Measurements from ENCODE around the gene TNRC18. TPM values are rescaled to one million over a fixed set of nuclear protein-coding genes. Genes with fewer than 3 reads are reported as not detected.

The TNRC18 gene
- total and polyA plus RNA-seq, 4 donors, result 33.4 to 117 (median 84.1) TPM

- peaks cover 0 to 20% (median 13%) of the 10 kb centered on the region in 4 donors for H3K36me3 ChIP-seq (ENCODE audit: control insufficient read depth in 4 of 4, insufficient read depth in 4 of 4, low read length in 4 of 4)
- H3K9me3 ChIP-seq (ENCODE audit: control insufficient read depth in 4 of 4, insufficient read depth in 3 of 4, low read length in 3 of 4), result no peaks in the 10 kb centered on the region
- DNase-seq (peak in 1 of 3 donors; percentile 17), ATAC-seq (ENCODE audit: insufficient read depth, low FRiP score) (peak; percentile 30)
- H3K27ac ChIP-seq (ENCODE audit: low read depth in 1 of 2, low read length in 1 of 2), result peak overlapping the region; percentile 0 to 81
- peak overlapping the region in 1 of 2 donors; percentile 5 for H3K9ac ChIP-seq (ENCODE audit: insufficient read depth in 1 of 2, low read length in 2 of 2)
- 19 to 28% methylated on average over 6 of the region's 6 CpGs for WGBS, 2 donors
- peak overlapping the region; percentile 28 for H3K4me3 ChIP-seq
- peaks cover 0 to 11% (median 0%) of the 10 kb centered on the region in 5 donors for H3K4me1 ChIP-seq (ENCODE audit: control insufficient read depth in 5 of 5, insufficient read depth in 5 of 5, low read length in 5 of 5)
- H3K27me3 ChIP-seq (ENCODE audit: control insufficient read depth in 3 of 3, insufficient read depth in 3 of 3, low read length in 2 of 3), result no peaks in the 10 kb centered on the region
- TF ChIP-seq CTCF (IDR thresholded peaks at IDR 0.05; ENCODE audit: control extremely low read depth, extremely low read depth), result peak; percentile 35
Observed at GRCh38 chr7:5396542-5396941, 27.1 kb downstream of the TNRC18 start.

GRCh38 chr7:5395246-5395645 lies 28.4 kb downstream of the TNRC18 start:
- H3K4me3 ChIP-seq, result no peak overlapping the region
- TF ChIP-seq CTCF (IDR thresholded peaks at IDR 0.05; ENCODE audit: control extremely low read depth, extremely low read depth), result no peak
- DNase-seq (no peak), ATAC-seq (ENCODE audit: insufficient read depth, low FRiP score) (no peak)
- no peaks in the 10 kb centered on the region for H3K9me3 ChIP-seq (ENCODE audit: control insufficient read depth in 4 of 4, insufficient read depth in 3 of 4, low read length in 3 of 4)
- 48 to 72% methylated on average over 15 of the region's 15 CpGs for WGBS, 2 donors
- H3K9ac ChIP-seq (ENCODE audit: insufficient read depth in 1 of 2, low read length in 2 of 2), result no peak overlapping the region
- no peaks in the 10 kb centered on the region for H3K27me3 ChIP-seq (ENCODE audit: control insufficient read depth in 3 of 3, insufficient read depth in 3 of 3, low read length in 2 of 3)
- H3K36me3 ChIP-seq (ENCODE audit: control insufficient read depth in 4 of 4, insufficient read depth in 4 of 4, low read length in 4 of 4), result peaks cover 0 to 28% (median 16%) of the 10 kb centered on the region in 4 donors
- no peak overlapping the region for H3K27ac ChIP-seq (ENCODE audit: low read depth in 1 of 2, low read length in 1 of 2)
- H3K4me1 ChIP-seq (ENCODE audit: control insufficient read depth in 5 of 5, insufficient read depth in 5 of 5, low read length in 5 of 5), result peaks cover 0 to 10% (median 0%) of the 10 kb centered on the region in 5 donors

GRCh38 chr7:5394264-5395105 lies 29.1 kb downstream of the TNRC18 start:
- H3K4me1 ChIP-seq (ENCODE audit: control insufficient read depth in 5 of 5, insufficient read depth in 5 of 5, low read length in 5 of 5), result peaks cover 0 to 10% (median 0%) of the 10 kb centered on the region in 5 donors
- WGBS, 2 donors, result 88 to 89% methylated on average over 32 to 33 of the region's 33 CpGs
- no peaks in the 10 kb centered on the region for H3K27me3 ChIP-seq (ENCODE audit: control insufficient read depth in 3 of 3, insufficient read depth in 3 of 3, low read length in 2 of 3)
- no peak overlapping the region for H3K4me3 ChIP-seq
- no peak overlapping the region for H3K9ac ChIP-seq (ENCODE audit: insufficient read depth in 1 of 2, low read length in 2 of 2)
- no peak overlapping the region for H3K27ac ChIP-seq (ENCODE audit: low read depth in 1 of 2, low read length in 1 of 2)
- TF ChIP-seq CTCF (IDR thresholded peaks at IDR 0.05; ENCODE audit: control extremely low read depth, extremely low read depth), result no peak
- peaks cover 0 to 36% (median 20%) of the 10 kb centered on the region in 4 donors for H3K36me3 ChIP-seq (ENCODE audit: control insufficient read depth in 4 of 4, insufficient read depth in 4 of 4, low read length in 4 of 4)
- H3K9me3 ChIP-seq (ENCODE audit: control insufficient read depth in 4 of 4, insufficient read depth in 3 of 4, low read length in 3 of 4), result no peaks in the 10 kb centered on the region
- DNase-seq (no peak), ATAC-seq (ENCODE audit: insufficient read depth, low FRiP score) (no peak)

All from lung (tissue), 12 donors.